Uterus (tissue), 4 donors: Measurements from ENCODE around the gene RPRML. TPM values are rescaled to one million over a fixed set of nuclear protein-coding genes. Genes with fewer than 3 reads are reported as not detected.
"Not testable (repeated sequence)": the region's sequence is repeated elsewhere in the genome, so short reads cannot be mapped to it uniquely, and the experiment has no call there.

Experiments used
- DNase-seq, 2 donors: peaks; one replicate each; pipeline ENCODE4 v3.0.0-alpha.2; 2019 to 2020
- H3K27ac ChIP-seq, 2 donors: fragments of 200-600 bp; sonication (generic); 1 replicate in 1 of 2; 2 replicates in 1 of 2; pipeline ENCODE4 v1.5.1; 2016 to 2018
- H3K27me3 ChIP-seq, 2 donors: fragments of 200-600 bp; sonication (generic); one replicate each; pipeline ENCODE4 v1.5.1; 2018 to 2019; ENCODE audit warnings: control low read depth in 1 of 2
- H3K36me3 ChIP-seq, 2 donors: fragments of 200-600 bp; sonication (generic); one replicate each; pipeline ENCODE4 v1.5.1; 2019; ENCODE audit warnings: control low read depth in 1 of 2
- H3K4me1 ChIP-seq, 2 donors: fragments of 200-600 bp; sonication (generic); one replicate each; pipeline ENCODE4 v1.5.1; 2018 to 2019; ENCODE audit warnings: control low read depth in 1 of 2
- H3K4me3 ChIP-seq, 2 donors: fragments of 200-600 bp; sonication (generic); 1 replicate in 1 of 2; 2 replicates in 1 of 2; pipeline ENCODE4 v1.5.1; 2018 to 2019; ENCODE audit warnings: mild to moderate bottlenecking in 1 of 2
- H3K9me3 ChIP-seq, 2 donors: fragments of 200-600 bp; sonication (generic); one replicate each; pipeline ENCODE4 v1.5.1; 2019; ENCODE audit warnings: control low read depth in 1 of 2
- CTCF ChIP-seq, 4 experiments: fragments of 200-600 bp in 2 of 4; fragments of 450-650 bp in 2 of 4; sonication (generic) in 2 of 4; IDR thresholded peaks; one replicate each; pipeline ENCODE4 v1.5.1; 2016 to 2019; ENCODE audit warnings: antibody characterized with exemption in 4 of 4, mild to moderate bottlenecking in 2 of 4, moderate library complexity in 1 of 4
- POLR2A ChIP-seq, 2 donors: fragments of 450-650 bp; IDR thresholded peaks; one replicate each; pipeline ENCODE4 v1.6.1; 2016; ENCODE audit warnings: antibody characterized with exemption in 2 of 2, mild to moderate bottlenecking in 1 of 2, moderate library complexity in 1 of 2
- intact Hi-C: fragments of 100-400 bp; cut with DNase I; formaldehyde crosslinking; loops from one replicate; pipeline ENCODE4 v1.15.1; 2023; ENCODE audit warnings: low total_unique reads
- total RNA-seq, 4 donors: library from RNA; depleted of rRNA in 3 of 4; stranded (reverse); fragments of >200 nt in 3 of 4; gene quantifications; one replicate each; pipeline versions ENCODE4 v1.1.0 to v1.2.4, GENCODE V29; 2014 to 2023
- donor health status: DM: yes; HTN: yes; CAD: no.

RPRML gene
- total RNA-seq, 4 donors from 2014 or later: not detected

- DNase-seq: no peak
- Histone ChIP-seq H3K27ac (no peak overlapping the region), H3K9me3 (no peaks in the 10 kb centered on the region), H3K36me3 (no peaks in the 10 kb centered on the region), H3K4me1 (no peaks in the 10 kb centered on the region), H3K4me3 (no peak overlapping the region), H3K27me3 (no peaks in the 10 kb centered on the region)
- intact Hi-C loops: no loop called here
- TF ChIP-seq POLR2A (IDR thresholded peaks at IDR 0.05): no peak
- no peak for TF ChIP-seq CTCF (IDR thresholded peaks at IDR 0.05)
Observed at GRCh38 chr17:46989637-46990431, 10.8 kb upstream of the RPRML start.

- H3K4me3 ChIP-seq, H3K9me3 ChIP-seq, H3K27ac ChIP-seq, H3K36me3 ChIP-seq, intact Hi-C loops, H3K27me3 ChIP-seq, H3K4me1 ChIP-seq, DNase-seq: not testable (repeated sequence)
Observed at GRCh38 chr17:46987927-46988326, 8.9 kb upstream of the RPRML start.

- Histone ChIP-seq H3K9me3 (no peaks in the 10 kb centered on the region), H3K4me3 (no peak overlapping the region), H3K27ac (no peak overlapping the region), H3K4me1 (no peaks in the 10 kb centered on the region), H3K27me3 (no peaks in the 10 kb centered on the region), H3K36me3 (no peaks in the 10 kb centered on the region)
- no peak for TF ChIP-seq CTCF (IDR thresholded peaks at IDR 0.05)
- TF ChIP-seq POLR2A (IDR thresholded peaks at IDR 0.05): no peak
- intact Hi-C loops: no loop called here
- no peak for DNase-seq
Observed at GRCh38 chr17:46986366-46986765, 7.3 kb upstream of the RPRML start.

GRCh38 chr17:46984892-46985291 lies 5.8 kb upstream of the RPRML start:
- no peak overlapping the region for H3K27ac ChIP-seq
- H3K27me3 ChIP-seq: no peaks in the 10 kb centered on the region
- H3K4me1 ChIP-seq: no peaks in the 10 kb centered on the region
- no peak overlapping the region for H3K4me3 ChIP-seq
- H3K36me3 ChIP-seq: no peaks in the 10 kb centered on the region
- no peaks in the 10 kb centered on the region for H3K9me3 ChIP-seq
- intact Hi-C loops: no loop called here
- no peak for DNase-seq
- TF ChIP-seq POLR2A (IDR thresholded peaks at IDR 0.05) (no peak), CTCF (IDR thresholded peaks at IDR 0.05) (no peak)

GRCh38 chr17:46984341-46984740 lies 5.3 kb upstream of the RPRML start:
- TF ChIP-seq POLR2A (IDR thresholded peaks at IDR 0.05): no peak
- TF ChIP-seq CTCF (IDR thresholded peaks at IDR 0.05): no peak
- intact Hi-C loops: no loop called here
- Histone ChIP-seq H3K4me3 (no peak overlapping the region), H3K36me3 (no peaks in the 10 kb centered on the region), H3K27ac (no peak overlapping the region), H3K4me1 (no peaks in the 10 kb centered on the region), H3K9me3 (no peaks in the 10 kb centered on the region), H3K27me3 (no peaks in the 10 kb centered on the region)
- no peak for DNase-seq
